CD14-positive monocyte (primary cell): ENCODE measurements around the gene AP4B1. TPM values are rescaled to one million over a fixed set of nuclear protein-coding genes. Genes with fewer than 3 reads are reported as not detected.

Source experiments
- DNase-seq, 3 donors: peaks; one replicate each; pipeline ENCODE4 v3.0.0-alpha.2; 2011 to 2022
- H2AFZ ChIP-seq: 2 replicates; pipeline ENCODE4 v1.6.0; 2012; ENCODE audit warnings: mild to moderate bottlenecking, low read depth, low read length, inconsistent platforms; ENCODE audit not compliant: insufficient read depth, poor library complexity, severe bottlenecking
- H3K27ac ChIP-seq, 2 donors: 1 replicate in 1 of 2; 2 replicates in 1 of 2; pipeline ENCODE4 v1.5.1; 2012 to 2013; ENCODE audit warnings: low read length in 2 of 2, control low read depth in 1 of 2, inconsistent platforms in 1 of 2, low read depth in 1 of 2, mild to moderate bottlenecking in 1 of 2
- H3K27me3 ChIP-seq, 2 donors: one replicate each; pipeline versions ENCODE4 v1.6.0 to v1.6.1; 2011 to 2013; ENCODE audit warnings: low read length in 2 of 2; ENCODE audit not compliant: control insufficient read depth in 2 of 2, insufficient read depth in 2 of 2
- H3K36me3 ChIP-seq, 2 donors: replicated peaks in 1 of 2; 1 replicate in 1 of 2; 2 replicates in 1 of 2; pipeline versions ENCODE4 v1.5.1 to v1.6.1; 2012 to 2013; ENCODE audit warnings: low read length in 2 of 2, control low read depth in 1 of 2, inconsistent platforms in 1 of 2, mild to moderate bottlenecking in 1 of 2; ENCODE audit not compliant: insufficient read depth in 2 of 2, control insufficient read depth in 1 of 2
- H3K4me1 ChIP-seq, 2 donors: 1 replicate in 1 of 2; 2 replicates in 1 of 2; pipeline versions ENCODE4 v1.5.1 to v1.6.1; 2012 to 2013; ENCODE audit warnings: low read length in 2 of 2, control low read depth in 1 of 2, inconsistent platforms in 1 of 2, mild to moderate bottlenecking in 1 of 2, moderate library complexity in 1 of 2; ENCODE audit not compliant: insufficient read depth in 2 of 2, control insufficient read depth in 1 of 2
- H3K4me2 ChIP-seq: replicated peaks from 2 replicates; pipeline ENCODE3; 2012; ENCODE audit warnings: low read length, moderate library complexity, mild to moderate bottlenecking; ENCODE audit not compliant: poor library complexity, severe bottlenecking; ENCODE audit errors: extremely low read depth
- H3K4me3 ChIP-seq, 3 experiments: fragments of 200-600 bp in 1 of 3; sonication (generic) in 1 of 3; replicated peaks in 1 of 3; 1 replicate in 2 of 3; 2 replicates in 1 of 3; pipeline ENCODE4 v1.5.1; 2011 to 2013; ENCODE audit warnings: low read length in 3 of 3, mild to moderate bottlenecking in 3 of 3, control low read depth in 2 of 3, low read depth in 2 of 3, inconsistent platforms in 1 of 3, moderate library complexity in 1 of 3
- H3K79me2 ChIP-seq: 2 replicates; pipeline ENCODE4 v1.6.0; 2012; ENCODE audit warnings: mild to moderate bottlenecking, control low read depth, inconsistent platforms, low read length, moderate library complexity; ENCODE audit not compliant: insufficient read depth
- H3K9ac ChIP-seq: 2 replicates; pipeline ENCODE4 v1.6.0; 2017; ENCODE audit warnings: low read length, mild to moderate bottlenecking; ENCODE audit not compliant: insufficient read depth, poor library complexity, severe bottlenecking
- H3K9me3 ChIP-seq, 2 donors: replicated peaks in 1 of 2; 1 replicate in 1 of 2; 2 replicates in 1 of 2; pipeline versions ENCODE4 v1.5.1 to v1.6.1; 2012 to 2013; ENCODE audit warnings: low read length in 2 of 2, control low read depth in 1 of 2; ENCODE audit not compliant: control insufficient read depth in 1 of 2, insufficient read depth in 1 of 2
- H4K20me1 ChIP-seq: 2 replicates; pipeline ENCODE4 v1.6.0; 2012; ENCODE audit warnings: mild to moderate bottlenecking, low read length, control low read depth, moderate library complexity; ENCODE audit not compliant: insufficient read depth
- H3K27ac Mint-ChIP-seq, 7 donors: one replicate each; pipeline ENCODE4 v1.8.0; 2020; ENCODE audit warnings: mild to moderate bottlenecking in 7 of 7, mixed read lengths in 7 of 7, moderate library complexity in 6 of 7, inconsistent platforms in 2 of 7
- H3K27me3 Mint-ChIP-seq, 3 donors: one replicate each; pipeline ENCODE4 v1.8.0; 2021 to 2022; ENCODE audit warnings: low read depth in 3 of 3, mild to moderate bottlenecking in 3 of 3, mixed read lengths in 3 of 3, moderate library complexity in 3 of 3, inconsistent platforms in 1 of 3
- H3K36me3 Mint-ChIP-seq, 2 donors: one replicate each; pipeline ENCODE4 v1.8.0; 2020; ENCODE audit warnings: mixed read lengths in 2 of 2, inconsistent platforms in 1 of 2, mild to moderate bottlenecking in 1 of 2
- H3K4me1 Mint-ChIP-seq: one replicate; pipeline ENCODE4 v1.8.0; 2020; ENCODE audit warnings: mild to moderate bottlenecking, mixed read lengths
- H3K4me3 Mint-ChIP-seq, 2 donors: one replicate each; pipeline ENCODE4 v1.8.0; 2020; ENCODE audit warnings: mild to moderate bottlenecking in 2 of 2, mixed read lengths in 2 of 2, moderate library complexity in 1 of 2
- H3K9me3 Mint-ChIP-seq, 7 donors: one replicate each; pipeline ENCODE4 v1.8.0; 2020 to 2022; ENCODE audit warnings: mixed read lengths in 7 of 7, mild to moderate bottlenecking in 6 of 7, moderate library complexity in 6 of 7, inconsistent platforms in 2 of 7
- CTCF ChIP-seq: fragments of 200-600 bp; IDR thresholded peaks from one replicate; pipeline ENCODE4 v1.8.0; 2022; ENCODE audit warnings: antibody characterized with exemption, mild to moderate bottlenecking
- WGBS: methylation state at CpG from one replicate; pipeline ENCODE4 v1.1.5; 2013; ENCODE audit warnings: missing lambda C conversion rate; ENCODE audit not compliant: insufficient coverage; 5-methylcytosine and 5-hydroxymethylcytosine counted together
- intact Hi-C, 2 donors: fragments of 100-400 bp; cut with micrococcal nuclease; formaldehyde crosslinking; loops; one replicate each; pipeline versions ENCODE4 v1.15.0 to v1.15.1; 2023
- polyA plus RNA-seq, 3 donors: library from polyadenylated mRNA; depleted of rRNA in 1 of 3; unstranded in 2 of 3; stranded (reverse) in 1 of 3; fragments of 300-500 nt in 2 of 3; fragments of >200 nt in 1 of 3; fragmentation: Illumina TruSeq in 2 of 3; gene quantifications; 1 replicate in 2 of 3; 2 replicates in 1 of 3; pipeline ENCODE4 v1.2.3, GENCODE V29; 2012 to 2021

AP4B1 gene
- polyA plus RNA-seq, 3 donors, result 3.5 to 46.3 (median 6.1) TPM

DNA sequence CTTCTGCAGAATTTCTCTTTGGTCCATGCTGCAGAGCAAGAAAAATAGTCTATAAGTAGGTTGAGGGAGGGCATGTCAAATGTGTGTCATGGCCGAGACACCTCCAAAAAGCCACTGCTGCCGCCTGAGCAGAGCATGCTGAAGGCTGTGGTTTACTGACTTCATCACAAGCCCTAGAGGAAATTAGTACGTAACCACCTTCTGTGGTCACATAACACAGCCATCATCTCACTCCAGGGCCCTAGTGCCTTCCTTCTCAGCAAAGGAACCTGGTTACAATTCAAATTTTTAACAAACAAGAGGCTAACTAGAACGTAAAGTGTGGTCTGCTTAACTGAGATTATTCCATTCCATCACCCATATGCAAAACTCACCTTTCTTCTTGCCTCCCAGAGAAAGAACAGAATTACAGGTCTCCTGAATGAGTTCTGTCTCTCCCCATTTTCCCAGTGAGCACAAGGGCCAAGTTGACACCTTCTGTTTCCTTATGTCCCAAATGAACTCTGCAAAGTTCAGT is 32.9 kb downstream of the AP4B1 start, which contains the start of gene PTPN22:
Gene PTPN22 (minus strand): TSS at position 116 of the 517 bp plus-strand sequence.
- no peaks in the 10 kb centered on the region for H3K36me3 ChIP-seq
- peak within 1 kb of the TSS; percentile 58 for H2AFZ ChIP-seq
- no peaks in the 10 kb centered on the region for H3K9me3 ChIP-seq
- H3K27ac ChIP-seq, result peak within 1 kb of the TSS; percentile 59 to 98
- Mint-ChIP-seq H3K36me3 (no peaks in the 10 kb centered on the region), H3K9me3 (peaks cover 0 to 2% (median 0%) of the 10 kb centered on the region in 7 donors), H3K27ac (peak within 1 kb of the TSS; percentile 95 to 99 (median 97)), H3K27me3 (no peaks in the 10 kb centered on the region), H3K4me1 (peaks cover 64% of the 10 kb centered on the region), H3K4me3 (peak within 1 kb of the TSS; percentile 69 to 76)
- peak within 1 kb of the TSS; percentile 85 for H3K4me2 ChIP-seq
- peaks cover 49% of the 10 kb centered on the region for H3K79me2 ChIP-seq
- H3K27me3 ChIP-seq, result no peaks in the 10 kb centered on the region
- 0% methylated on average over 2 of the region's 4 CpGs for WGBS
- peak; percentile 88 to 92 (median 89) for DNase-seq
- no peak for TF ChIP-seq CTCF
- H4K20me1 ChIP-seq, result no peaks in the 10 kb centered on the region
- intact Hi-C loops, result loop anchor here in 1 of 2 donors (5.0 kb wide), 1 partner anchor 61 kb away; no protein-coding TSS in a partner anchor
- peaks cover 62 to 83% of the 10 kb centered on the region in 2 donors for H3K4me1 ChIP-seq
- H3K4me3 ChIP-seq, result peak within 1 kb of the TSS; percentile 44 to 83 (median 78)
- peak within 1 kb of the TSS; percentile 64 for H3K9ac ChIP-seq

DNA sequence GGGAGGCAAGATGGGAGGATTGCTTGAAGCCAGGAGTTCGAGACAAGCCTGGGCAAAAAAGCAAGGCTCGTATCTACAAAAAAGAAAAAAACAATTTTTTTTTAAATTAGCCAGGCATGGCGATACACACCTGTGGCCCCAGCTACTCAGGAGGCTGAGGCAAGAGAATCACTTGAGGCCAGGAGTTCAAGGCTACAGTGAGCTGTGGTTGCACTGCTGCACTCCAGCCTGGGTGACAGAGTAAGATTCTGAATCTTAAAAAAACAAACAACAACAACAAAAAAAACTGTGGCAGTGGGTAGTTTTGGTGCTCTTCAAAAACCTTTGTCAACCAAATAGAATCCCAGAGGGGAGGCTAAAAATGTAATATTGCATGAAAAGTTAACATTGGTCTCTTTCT is 33.8 kb downstream of the AP4B1 start:
- Histone ChIP-seq H3K79me2 (peaks cover 58% of the 10 kb centered on the region), H3K9me3 (no peaks in the 10 kb centered on the region), H3K27ac (peak overlapping the region; percentile 22 to 98), H3K4me1 (peaks cover 62 to 83% of the 10 kb centered on the region in 2 donors), H4K20me1 (no peaks in the 10 kb centered on the region), H3K9ac (no peak overlapping the region), H3K4me2 (peak overlapping the region; percentile 85), H2AFZ (peak overlapping the region; percentile 37), H3K4me3 (peak overlapping the region; percentile 44 to 83 (median 78)), H3K27me3 (no peaks in the 10 kb centered on the region), H3K36me3 (no peaks in the 10 kb centered on the region)
- Mint-ChIP-seq H3K27ac (peak overlapping the region; percentile 78 to 98 (median 95)), H3K4me1 (peaks cover 64% of the 10 kb centered on the region), H3K9me3 (peaks cover 0 to 2% (median 0%) of the 10 kb centered on the region in 7 donors), H3K4me3 (peak overlapping the region; percentile 45 to 76), H3K27me3 (no peaks in the 10 kb centered on the region), H3K36me3 (peaks cover 3 to 6% of the 10 kb centered on the region in 2 donors)
- no peak for TF ChIP-seq CTCF
- 75% methylated on average over 1 of the region's 3 CpGs for WGBS
- no peak for DNase-seq
- intact Hi-C loops, result loop anchor here in 1 of 2 donors (5.0 kb wide), 1 partner anchor 62 kb away; no protein-coding TSS in a partner anchor
